GM18951 (cell line): ENCODE measurements around the gene MIX23.

Experiments
- POLR2A ChIP-seq: IDR thresholded peaks from 4 replicates; pipeline ENCODE4 v1.6.1; 2011; ENCODE audit warnings: mild to moderate bottlenecking; ENCODE audit not compliant: insufficient read length, insufficient read depth; ENCODE audit errors: extremely low read depth
- in situ Hi-C: fragments of 300-500 bp; cut with MboI; formaldehyde crosslinking; loops from one replicate; pipeline ENCODE4 v1.12.0; 2022; ENCODE audit warnings: low sequenced_read_pairs, mixed read lengths, inconsistent platforms; ENCODE audit not compliant: unreplicated experiment

The MIX23 gene

GRCh38 chr3:122382888-122383666 is at the start of gene MIX23:
TSS of gene MIX23 (minus strand) at chr3:122383231. CDS start at chr3:122383224, 7 bp downstream.
- in situ Hi-C loops: no loop called here
- TF ChIP-seq POLR2A: peak; percentile 75

GRCh38 chr3:122430371-122430770 is 47.3 kb upstream of the MIX23 start:
- no peak for TF ChIP-seq POLR2A
- in situ Hi-C loops: loop anchor here (25.0 kb wide), 1 partner anchor 257 kb away; the partner anchor contains the start of gene PARP14

DNA sequence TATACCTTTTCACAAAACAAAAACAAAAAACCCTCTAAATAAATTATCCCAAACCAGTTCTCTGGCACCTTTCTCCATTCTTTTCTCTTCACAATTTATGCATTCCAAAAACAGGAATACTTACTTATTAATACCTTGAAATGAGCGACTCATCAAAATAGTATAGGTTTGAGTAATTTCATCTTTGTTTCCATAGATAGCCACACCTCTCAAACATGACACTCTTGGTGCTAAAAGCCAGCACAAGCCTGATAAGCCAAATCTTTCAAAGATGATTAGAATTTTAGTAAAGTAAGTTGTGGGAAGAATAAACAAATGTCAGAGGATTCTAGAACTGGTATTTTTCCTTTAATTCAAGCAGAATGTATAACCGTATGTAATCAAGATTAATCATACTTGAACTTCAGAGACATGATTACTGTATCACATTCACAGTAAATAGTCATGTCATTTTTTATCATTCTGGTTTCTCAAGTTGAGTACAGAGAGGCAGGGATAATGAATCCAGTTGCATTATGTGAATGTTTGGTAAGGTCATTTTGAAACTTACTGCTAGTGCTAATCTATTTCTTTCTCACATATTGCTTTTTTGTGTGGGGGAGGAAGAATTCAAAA is 44.9 kb upstream of the MIX23 start:
- TF ChIP-seq POLR2A: no peak
- in situ Hi-C loops: loop anchor here (25.0 kb wide), 1 partner anchor 259 kb away; the partner anchor contains the start of gene PARP14

DNA sequence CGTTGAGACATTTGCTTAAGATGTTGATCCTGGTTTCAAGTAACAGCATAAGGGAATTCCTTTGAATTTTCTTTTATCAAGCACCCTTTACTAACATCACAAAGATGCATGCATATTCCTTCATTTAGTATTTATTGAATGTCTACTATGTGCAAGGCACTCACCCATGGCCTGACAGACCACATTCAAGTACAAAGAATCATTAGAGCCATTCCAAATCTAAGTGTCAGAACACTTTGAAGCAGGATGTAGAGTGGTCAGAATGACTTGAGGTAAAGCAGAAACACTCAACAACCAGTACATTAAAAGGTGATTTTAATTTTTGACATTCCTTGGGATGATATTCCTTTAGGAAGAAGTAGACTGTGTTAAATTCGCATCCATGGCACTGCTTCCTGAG is 38.8 kb upstream of the MIX23 start:
- TF ChIP-seq POLR2A: no peak
- in situ Hi-C loops: loop anchor here (25.0 kb wide), 1 partner anchor 615 kb away; the partner anchor contains the start of gene SEMA5B

- in situ Hi-C loops: loop anchor here (25.0 kb wide), 1 partner anchor 616 kb away; the partner anchor contains the start of gene SEMA5B
- TF ChIP-seq POLR2A: no peak
Observed at GRCh38 chr3:122421101-122421500, 38.1 kb upstream of the MIX23 start.

GRCh38 chr3:122416966-122417365 is 33.9 kb upstream of the MIX23 start:
- TF ChIP-seq POLR2A: no peak
- in situ Hi-C loops: loop anchor here (25.0 kb wide), 1 partner anchor 620 kb away; the partner anchor contains the start of gene SEMA5B

DNA sequence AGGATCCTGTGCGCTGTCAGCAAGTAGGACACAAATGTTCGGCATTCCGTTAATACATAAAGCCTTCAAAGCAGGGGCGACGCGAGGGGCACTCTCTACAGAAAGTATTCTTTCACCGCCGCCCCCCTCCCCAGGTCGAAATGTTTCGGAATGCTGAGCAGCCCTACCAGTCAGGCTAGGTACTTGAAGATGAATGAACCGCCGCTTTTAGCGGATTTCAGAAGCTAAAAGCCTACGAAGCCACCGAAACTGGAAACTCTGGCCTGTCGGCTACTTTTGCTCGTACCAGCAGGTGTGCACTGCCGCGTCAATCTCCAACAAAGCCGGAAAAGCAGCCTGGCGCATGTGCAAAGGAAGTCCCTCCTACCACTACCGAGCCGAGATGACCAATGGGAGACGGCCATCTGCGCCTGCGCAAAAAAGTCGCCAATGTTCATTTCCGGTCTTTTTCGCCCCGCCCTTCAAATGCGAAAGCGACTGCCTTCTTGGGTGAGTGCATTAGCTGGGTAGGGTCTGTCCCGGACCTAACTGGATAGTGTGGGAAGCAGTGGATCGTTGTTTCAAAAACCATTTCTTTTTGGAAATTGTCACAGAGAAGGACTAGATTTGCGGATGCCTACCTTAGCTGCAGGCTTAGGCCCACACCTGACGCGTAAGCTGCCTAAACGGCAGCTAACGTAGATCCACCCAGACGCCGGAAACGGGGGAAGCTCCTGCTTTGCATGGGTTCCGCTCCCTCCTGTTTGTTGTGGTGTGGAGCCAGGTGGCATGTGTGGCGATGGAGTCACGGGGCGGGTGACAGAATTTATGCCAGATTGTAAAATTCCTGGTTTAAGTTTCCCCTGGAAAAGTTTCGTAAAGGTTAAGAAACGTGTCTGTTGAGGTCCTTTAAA is 33.0 kb upstream of the MIX23 start, which contains the start of gene WDR5B:
Gene WDR5B, minus strand, starts transcription at position 301 of the 893 bp plus-strand sequence. CDS start 534 bp downstream, outside the sequence.
- in situ Hi-C loops: loop anchor here (25.0 kb wide), 1 partner anchor 621 kb away; the partner anchor contains the start of gene SEMA5B
- peak; percentile 90 for TF ChIP-seq POLR2A

- in situ Hi-C loops: loop anchor here (25.0 kb wide), 1 partner anchor 622 kb away; the partner anchor contains the start of gene SEMA5B
Observed at GRCh38 chr3:122415104-122415744, 32.2 kb upstream of the MIX23 start.

GRCh38 chr3:122414391-122414790 is 31.4 kb upstream of the MIX23 start:
- TF ChIP-seq POLR2A: no peak
- in situ Hi-C loops: loop anchor here (25.0 kb wide), 1 partner anchor 623 kb away; the partner anchor contains the start of gene SEMA5B

More at GRCh38 chr3:122415104-122415744, 32.2 kb upstream of the MIX23 start:
- TF ChIP-seq POLR2A: no peak

- in situ Hi-C loops: loop anchor here (25.0 kb wide), 1 partner anchor 627 kb away; the partner anchor contains the start of gene SEMA5B
- TF ChIP-seq POLR2A: no peak
Observed at GRCh38 chr3:122410639-122411038, 27.6 kb upstream of the MIX23 start.

DNA sequence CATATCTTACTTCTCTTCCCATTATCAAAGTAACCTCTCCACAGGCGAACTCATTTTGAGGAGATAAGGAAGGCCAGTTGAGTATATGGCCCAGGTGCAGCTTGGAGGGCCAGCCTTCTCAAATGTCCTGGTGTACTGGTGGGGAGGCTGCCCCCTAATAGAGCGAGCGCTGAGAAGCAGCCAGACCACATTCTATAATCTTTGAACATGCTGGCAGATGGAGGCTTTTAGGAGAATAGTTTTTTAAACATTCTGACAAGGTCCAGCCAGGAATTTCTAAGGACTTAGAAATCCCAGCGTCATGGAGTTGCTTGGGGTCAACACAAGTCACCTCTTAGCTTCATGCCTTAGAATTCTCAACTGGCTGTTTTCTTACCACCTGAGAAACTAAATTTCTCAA is 27.1 kb upstream of the MIX23 start:
- TF ChIP-seq POLR2A: no peak
- in situ Hi-C loops: loop anchor here (25.0 kb wide), 1 partner anchor 627 kb away; the partner anchor contains the start of gene SEMA5B

DNA sequence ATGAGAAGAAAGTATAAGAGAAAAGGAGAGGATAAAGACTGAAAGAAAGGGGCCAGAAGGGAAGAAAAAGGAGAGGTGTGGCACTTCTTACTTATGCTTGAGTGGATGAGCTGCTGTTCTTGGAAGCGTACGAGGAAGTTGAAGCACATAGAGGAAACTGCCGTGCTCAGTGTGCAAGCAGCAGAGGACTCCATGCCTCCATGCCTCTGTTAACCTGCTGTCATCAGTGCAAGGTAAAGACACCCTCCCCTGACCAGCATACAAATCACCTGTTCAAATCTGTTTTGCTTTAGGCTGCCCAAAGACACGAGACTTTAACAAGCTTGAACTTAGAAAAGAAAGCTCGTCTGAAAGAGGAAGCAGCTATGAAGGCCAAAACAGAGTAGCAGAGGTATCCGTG is 26.4 kb upstream of the MIX23 start:
- no peak for TF ChIP-seq POLR2A
- in situ Hi-C loops: loop anchor here (25.0 kb wide), 1 partner anchor 628 kb away; the partner anchor contains the start of gene SEMA5B
